GM12874 (cell line): ENCODE results near the gene ADCY2.

Source experiments
- CTCF ChIP-seq: IDR thresholded peaks from 2 replicates; pipeline ENCODE4 v1.5.1; 2011; ENCODE audit warnings: low read depth, mild to moderate bottlenecking, control low read depth, low read length, moderate library complexity; ENCODE audit not compliant: insufficient read depth

The ADCY2 gene

GRCh38 chr5:7795306-7795705 is 399.4 kb downstream of the ADCY2 start:
- no peak for TF ChIP-seq CTCF

GRCh38 chr5:7801891-7802614 is 406.1 kb downstream of the ADCY2 start:
- TF ChIP-seq CTCF: no peak

- no peak for TF ChIP-seq CTCF
Measured at GRCh38 chr5:7802855-7803254, 406.9 kb downstream of the ADCY2 start.

GRCh38 chr5:7803937-7804336 is 408.0 kb downstream of the ADCY2 start:
- no peak for TF ChIP-seq CTCF

- TF ChIP-seq CTCF: peak; percentile 30; the same call in 1 of the 2 replicates
Measured at GRCh38 chr5:7805379-7805778, 409.4 kb downstream of the ADCY2 start.

GRCh38 chr5:7808998-7809397 is 413.1 kb downstream of the ADCY2 start:
- TF ChIP-seq CTCF: no peak

GRCh38 chr5:7811715-7812114 is 415.8 kb downstream of the ADCY2 start:
- TF ChIP-seq CTCF: no peak
